ENCODE data around the gene MAP3K13.
"Not testable (repeated sequence)": the region's sequence is repeated elsewhere in the genome, so short reads cannot be mapped to it uniquely, and the experiment has no call there.

The MAP3K13 gene

GRCh38 chr3:185405243-185405642 lies 42.3 kb downstream of the MAP3K13 start:
- CTCF ChIA-PET, result no interaction called here
- POLR2A ChIA-PET, result no interaction called here
- no peak for TF ChIP-seq ZNF384 (IDR thresholded peaks at IDR 0.05)
- DNase-seq (ENCODE audit: extremely low spot score), result no peak

DNA sequence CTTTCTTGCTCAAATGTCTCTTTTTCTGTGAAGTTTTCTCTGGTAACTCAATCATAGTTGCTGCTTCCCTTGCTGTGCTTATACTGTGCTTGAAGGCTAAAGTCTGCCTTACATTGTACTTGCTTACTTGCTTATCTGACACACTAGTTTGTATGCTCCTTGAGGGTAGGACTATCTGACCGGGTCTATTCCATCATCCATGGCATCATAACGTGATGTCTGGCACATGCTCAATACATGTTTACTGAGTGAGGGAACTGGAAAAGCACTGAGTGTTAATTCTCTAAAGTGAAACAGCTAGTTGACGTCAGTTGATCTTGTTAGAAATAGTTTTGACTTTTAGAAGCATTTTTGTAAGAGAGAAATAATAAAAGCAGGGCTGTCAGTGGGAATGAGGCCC lies 42.7 kb downstream of the MAP3K13 start:
- ChIA-PET POLR2A (no interaction called here), CTCF (no interaction called here)
- DNase-seq (ENCODE audit: extremely low spot score), result no peak
- TF ChIP-seq BHLHE40 (IDR thresholded peaks at IDR 0.05; ENCODE audit: borderline replicate concordance), result no peak
- TF ChIP-seq ELF4 (IDR thresholded peaks at IDR 0.05), result no peak
- TF ChIP-seq SP1 (IDR thresholded peaks at IDR 0.05), result no peak
- no peak for TF ChIP-seq FOXK2 (IDR thresholded peaks at IDR 0.05)
- no peak for TF ChIP-seq FOXM1 (IDR thresholded peaks at IDR 0.05; ENCODE audit: borderline replicate concordance)
- no peak for TF ChIP-seq L3MBTL2 (conservative IDR thresholded peaks at IDR 0.05)
- TF ChIP-seq SUZ12 (IDR thresholded peaks at IDR 0.05), result no peak
- no peak for TF ChIP-seq TARDBP (IDR thresholded peaks at IDR 0.05)
- TF ChIP-seq CTBP1 (IDR thresholded peaks at IDR 0.05; ENCODE audit: borderline replicate concordance), result no peak
- TF ChIP-seq NFRKB (IDR thresholded peaks at IDR 0.05), result no peak

DNA sequence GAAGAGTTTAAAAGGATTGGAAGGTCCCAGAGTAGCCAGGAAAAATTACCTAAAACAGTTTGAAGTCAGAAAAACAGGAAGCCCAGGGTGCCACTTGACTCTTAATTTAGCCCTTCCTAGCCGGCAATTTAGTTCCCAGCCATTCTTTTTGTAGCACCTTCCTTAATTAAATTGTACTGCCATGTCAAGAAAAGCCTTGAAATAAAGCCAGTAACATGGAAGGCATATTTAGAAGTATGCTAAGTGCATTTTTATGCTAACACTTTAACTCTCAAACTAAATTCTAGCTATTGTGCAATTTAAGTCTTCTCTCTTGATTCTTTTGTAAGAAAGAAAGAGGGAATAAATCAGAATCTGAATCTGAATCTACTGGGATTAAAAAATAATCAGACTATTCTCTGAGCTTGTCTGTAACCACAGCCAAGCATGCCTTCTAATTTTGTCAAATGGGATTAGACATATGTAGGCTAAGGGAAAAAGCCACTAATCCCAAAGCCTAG lies 43.2 kb downstream of the MAP3K13 start:
- ChIA-PET CTCF (no interaction called here), POLR2A (no interaction called here)
- no peak for DNase-seq (ENCODE audit: extremely low spot score)
- no peak for TF ChIP-seq CTBP1 (IDR thresholded peaks at IDR 0.05; ENCODE audit: borderline replicate concordance)
- TF ChIP-seq FOXM1 (IDR thresholded peaks at IDR 0.05; ENCODE audit: borderline replicate concordance), result no peak
- no peak for TF ChIP-seq TARDBP (IDR thresholded peaks at IDR 0.05)
- TF ChIP-seq ELF4 (IDR thresholded peaks at IDR 0.05), result no peak
- no peak for TF ChIP-seq L3MBTL2 (conservative IDR thresholded peaks at IDR 0.05)
- no peak for TF ChIP-seq BHLHE40 (IDR thresholded peaks at IDR 0.05; ENCODE audit: borderline replicate concordance)
- TF ChIP-seq FOXK2 (IDR thresholded peaks at IDR 0.05), result no peak
- no peak for TF ChIP-seq NFRKB (IDR thresholded peaks at IDR 0.05)
- TF ChIP-seq LEF1 (IDR thresholded peaks at IDR 0.05; ENCODE audit: borderline replicate concordance), result no peak
- no peak for TF ChIP-seq SP1 (IDR thresholded peaks at IDR 0.05)
- TF ChIP-seq HDGF (IDR thresholded peaks at IDR 0.05; ENCODE audit: borderline replicate concordance), result no peak

DNA sequence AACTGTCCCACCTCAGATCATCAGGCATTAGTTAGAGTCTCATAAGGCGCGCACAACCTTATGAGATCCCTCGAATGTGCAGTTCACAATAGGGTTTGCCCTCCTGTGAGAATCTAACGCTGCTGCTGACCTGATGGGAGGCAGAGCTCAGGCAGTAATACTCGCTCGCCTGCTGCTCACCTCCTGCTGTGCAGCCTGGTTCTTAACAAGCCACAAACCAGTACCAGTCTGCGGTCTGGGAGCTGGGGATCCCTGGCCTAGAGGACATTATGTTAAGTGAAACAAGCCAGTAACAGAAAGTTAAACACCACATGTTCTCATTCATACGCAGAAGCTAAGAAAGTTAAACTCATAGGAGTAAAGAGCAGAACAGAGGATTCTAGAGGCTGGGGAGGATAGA lies 47.0 kb downstream of the MAP3K13 start:
- POLR2A ChIA-PET, result no interaction called here
- CTCF ChIA-PET, result no interaction called here
- DNase-seq (ENCODE audit: extremely low spot score), result no peak
- TF ChIP-seq NFRKB (IDR thresholded peaks at IDR 0.05), result no peak
- TF ChIP-seq CTBP1 (IDR thresholded peaks at IDR 0.05; ENCODE audit: borderline replicate concordance), result no peak
- no peak for TF ChIP-seq SUZ12 (IDR thresholded peaks at IDR 0.05)
- TF ChIP-seq FOXK2 (IDR thresholded peaks at IDR 0.05), result no peak
- no peak for TF ChIP-seq LEF1 (IDR thresholded peaks at IDR 0.05; ENCODE audit: borderline replicate concordance)

GRCh38 chr3:185411133-185411532 lies 48.2 kb downstream of the MAP3K13 start:
- ChIA-PET CTCF (no interaction called here), POLR2A (no interaction called here)
- DNase-seq (ENCODE audit: extremely low spot score), result no peak
- TF ChIP-seq FOXK2 (IDR thresholded peaks at IDR 0.05) (no peak), ELF4 (IDR thresholded peaks at IDR 0.05) (no peak), SP1 (IDR thresholded peaks at IDR 0.05) (no peak), PKNOX1 (IDR thresholded peaks at IDR 0.05) (no peak), LEF1 (IDR thresholded peaks at IDR 0.05; ENCODE audit: borderline replicate concordance) (no peak), L3MBTL2 (conservative IDR thresholded peaks at IDR 0.05) (no peak), HDGF (IDR thresholded peaks at IDR 0.05; ENCODE audit: borderline replicate concordance) (no peak)

GRCh38 chr3:185416513-185416912 lies 53.6 kb downstream of the MAP3K13 start:
- DNase-seq (ENCODE audit: extremely low spot score), result no peak
- POLR2A ChIA-PET, result no interaction called here
- TF ChIP-seq FOXA1 (IDR thresholded peaks at IDR 0.05) (no peak), BHLHE40 (IDR thresholded peaks at IDR 0.05; ENCODE audit: borderline replicate concordance) (no peak), SUZ12 (IDR thresholded peaks at IDR 0.05) (no peak), FOXK2 (IDR thresholded peaks at IDR 0.05) (no peak), LEF1 (IDR thresholded peaks at IDR 0.05; ENCODE audit: borderline replicate concordance) (no peak)
- CTCF ChIA-PET, result no interaction called here

DNA sequence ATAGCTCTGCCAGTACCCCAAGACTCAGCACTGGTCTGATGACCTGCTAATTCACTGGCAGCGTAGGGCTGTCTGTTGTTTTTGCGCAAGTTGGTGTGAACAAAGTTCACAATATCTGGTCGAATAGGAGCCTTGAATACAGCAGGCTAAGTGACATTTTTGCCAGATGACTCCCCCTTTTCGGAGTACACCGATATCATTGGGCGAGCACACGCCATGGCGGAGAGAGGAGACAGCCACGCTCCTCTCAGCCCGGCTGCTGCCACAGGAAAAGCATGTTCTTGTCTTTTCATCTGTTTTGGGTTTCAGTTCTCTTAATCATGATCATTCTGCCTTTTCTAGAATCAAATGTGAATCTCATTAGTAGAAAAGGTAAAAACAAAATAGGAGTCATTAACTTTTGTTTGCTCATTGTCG lies 55.6 kb downstream of the MAP3K13 start:
- POLR2A ChIA-PET; CTCF ChIA-PET; DNase-seq (ENCODE audit: extremely low spot score): not testable (repeated sequence)

DNA sequence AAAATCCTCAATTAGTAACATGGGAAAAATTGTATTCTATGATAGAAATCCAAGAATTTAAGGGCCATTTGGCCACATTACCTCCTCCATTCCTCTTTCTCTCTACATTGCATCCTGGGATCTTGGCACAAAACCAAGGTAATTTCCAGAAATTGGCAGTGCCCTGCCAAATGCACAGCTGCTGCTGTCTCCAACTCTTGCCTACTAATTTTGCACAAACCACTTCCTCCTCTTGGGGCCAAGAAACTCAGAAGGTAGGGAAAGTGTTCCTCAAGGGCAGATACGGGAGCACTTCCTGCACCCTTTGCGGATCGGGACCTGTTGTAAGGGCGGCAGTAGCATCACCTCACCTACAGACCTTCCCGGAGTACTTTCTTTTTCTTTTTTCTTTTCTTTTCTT lies 57.8 kb downstream of the MAP3K13 start:
- CTCF ChIA-PET, result interaction anchor here (0.5 kb wide), 1 partner anchor 53 kb away, joined by 3 read pairs; no protein-coding TSS in a partner anchor
- no peak for DNase-seq (ENCODE audit: extremely low spot score)
- POLR2A ChIA-PET, result no interaction called here
- no peak for TF ChIP-seq HDGF (IDR thresholded peaks at IDR 0.05; ENCODE audit: borderline replicate concordance)
- TF ChIP-seq LEF1 (IDR thresholded peaks at IDR 0.05; ENCODE audit: borderline replicate concordance), result no peak
- no peak for TF ChIP-seq PKNOX1 (IDR thresholded peaks at IDR 0.05)
- TF ChIP-seq L3MBTL2 (conservative IDR thresholded peaks at IDR 0.05), result no peak
- TF ChIP-seq ARNT (IDR thresholded peaks at IDR 0.05), result no peak
- no peak for TF ChIP-seq SUZ12 (IDR thresholded peaks at IDR 0.05)
- TF ChIP-seq SP1 (IDR thresholded peaks at IDR 0.05), result no peak
- no peak for TF ChIP-seq TARDBP (IDR thresholded peaks at IDR 0.05)
- TF ChIP-seq NFRKB (IDR thresholded peaks at IDR 0.05), result no peak
- no peak for TF ChIP-seq BHLHE40 (IDR thresholded peaks at IDR 0.05; ENCODE audit: borderline replicate concordance)

All from HEK293T (cell line).